ENCODE results near the gene IFITM1.
"Not testable (repeated sequence)": the region's sequence is repeated elsewhere in the genome, so short reads cannot be mapped to it uniquely, and the experiment has no call there.

Gene IFITM1

DNA sequence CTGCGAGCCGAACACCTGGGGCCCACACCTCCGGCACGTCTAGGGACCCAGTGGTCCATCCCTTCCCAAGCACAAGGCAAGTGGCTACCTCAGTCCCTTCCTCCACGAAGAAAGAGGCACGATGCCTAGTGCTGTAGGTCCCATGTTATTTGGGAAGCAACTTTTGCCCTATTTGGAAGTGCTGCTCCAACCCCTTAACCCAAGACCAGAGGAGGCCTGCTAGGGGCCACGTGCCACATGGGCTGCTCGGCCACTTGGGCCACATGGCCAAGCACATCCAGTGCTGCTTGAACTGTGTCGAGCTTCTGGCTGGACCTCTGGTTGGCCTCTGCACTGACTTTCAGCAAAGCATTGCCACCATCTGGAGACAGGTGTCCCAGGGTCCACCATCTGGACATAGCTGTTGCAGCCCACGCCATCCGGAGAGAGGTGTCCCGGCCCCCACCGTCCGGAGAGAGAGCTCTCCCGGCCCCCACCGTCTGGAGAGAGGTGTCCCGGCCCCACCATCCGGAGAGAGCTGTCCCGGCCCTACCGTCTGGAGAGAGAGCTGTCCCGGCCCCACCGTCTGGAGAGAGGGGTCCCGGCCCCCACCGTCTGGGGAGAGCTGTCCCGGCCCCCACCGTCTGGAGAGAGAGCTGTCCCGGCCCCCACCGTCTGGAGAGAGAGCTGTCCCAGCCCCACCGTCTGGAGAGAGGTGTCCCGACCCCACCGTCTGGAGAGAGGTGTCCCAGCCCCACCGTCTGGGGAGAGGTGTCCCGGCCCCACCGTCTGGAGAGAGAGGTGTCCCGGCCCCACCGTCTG, 49.0 kb downstream of the IFITM1 start:
- H3K36me3 ChIP-seq (ENCODE audit: control insufficient read depth in 1 of 2, insufficient read depth in 2 of 2, low read length in 2 of 2) = no peaks in the 10 kb centered on the region
- peaks cover 0 to 3% of the 10 kb centered on the region in 2 donors for H3K9me3 ChIP-seq (ENCODE audit: control insufficient read depth in 1 of 2, low read length in 2 of 2)
- H3K4me1 ChIP-seq (ENCODE audit: control insufficient read depth in 1 of 2, insufficient read depth in 2 of 2, low read length in 2 of 2) = peaks cover 0 to 9% of the 10 kb centered on the region in 2 donors
- no peak overlapping the region for H3K4me3 ChIP-seq (ENCODE audit: low read depth in 1 of 2, low read length in 2 of 2)
- no peak overlapping the region for H3K27ac ChIP-seq (ENCODE audit: low read length)
- peaks cover 3% of the 10 kb centered on the region for H3K27me3 ChIP-seq (ENCODE audit: low read depth, low read length)

DNA sequence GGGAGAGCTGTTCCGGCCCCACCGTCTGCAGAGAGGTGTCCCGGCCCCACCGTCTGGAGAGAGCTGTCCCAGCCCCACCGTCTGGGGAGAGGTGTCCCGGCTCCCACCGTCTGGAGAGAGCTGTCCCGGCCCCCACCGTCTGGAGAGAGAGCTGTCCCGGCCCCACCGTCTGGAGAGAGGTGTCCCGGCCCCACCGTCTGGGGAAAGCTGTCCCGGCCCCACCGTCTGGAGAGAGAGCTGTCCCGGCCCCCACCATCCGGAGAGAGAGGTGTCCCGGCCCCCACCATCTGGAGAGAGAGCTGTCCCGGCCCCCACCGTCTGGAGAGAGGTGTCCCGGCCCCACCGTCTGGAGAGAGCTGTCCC, 49.6 kb downstream of the IFITM1 start:
- not testable (repeated sequence) for H3K4me3 ChIP-seq (ENCODE audit: low read depth in 1 of 2, low read length in 2 of 2); H3K27me3 ChIP-seq (ENCODE audit: low read depth, low read length); H3K9me3 ChIP-seq (ENCODE audit: control insufficient read depth in 1 of 2, low read length in 2 of 2); H3K4me1 ChIP-seq (ENCODE audit: control insufficient read depth in 1 of 2, insufficient read depth in 2 of 2, low read length in 2 of 2); H3K27ac ChIP-seq (ENCODE audit: low read length); H3K36me3 ChIP-seq (ENCODE audit: control insufficient read depth in 1 of 2, insufficient read depth in 2 of 2, low read length in 2 of 2)

DNA sequence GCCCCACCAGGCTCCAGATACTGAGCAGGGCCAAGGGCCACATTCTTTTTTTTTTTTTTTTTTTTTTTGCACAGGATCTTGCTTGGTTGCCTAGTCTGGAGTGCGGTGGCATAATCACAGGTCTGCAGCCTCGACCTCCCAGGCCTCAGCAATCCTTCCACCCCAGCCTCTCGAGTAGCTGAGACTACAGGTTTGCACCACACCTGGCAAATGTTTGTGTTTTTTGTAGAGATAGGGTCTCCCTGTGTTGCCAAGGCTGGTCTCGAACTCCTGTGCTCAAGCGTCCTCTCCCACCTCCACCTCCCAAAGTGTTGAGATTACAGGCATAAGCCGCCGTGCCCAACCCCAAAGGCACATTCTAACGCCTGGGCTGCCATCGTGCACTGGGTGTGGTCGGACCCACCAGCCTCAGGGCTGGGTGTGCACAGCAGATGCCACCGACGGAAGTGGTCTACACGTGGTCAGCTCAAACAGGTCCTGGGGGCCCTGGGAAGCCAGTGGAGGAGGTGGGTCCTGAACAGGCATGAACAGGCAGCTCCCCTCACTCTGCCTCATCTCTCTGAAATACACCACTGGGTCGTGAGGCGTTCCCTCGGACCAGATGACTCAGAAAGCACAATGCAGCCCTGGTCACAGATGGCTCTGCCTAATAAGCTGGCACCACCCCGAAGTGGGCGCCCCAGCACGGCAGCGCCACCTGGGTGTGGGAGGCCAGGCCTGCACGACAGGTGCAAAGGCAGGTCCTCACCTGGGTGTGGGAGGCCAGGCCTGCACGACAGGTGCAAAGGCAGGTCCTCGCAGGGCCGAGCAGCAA, 50.3 kb downstream of the IFITM1 start:
- Histone ChIP-seq H3K27ac (ENCODE audit: low read length) (no peak overlapping the region), H3K27me3 (ENCODE audit: low read depth, low read length) (peaks cover 11% of the 10 kb centered on the region), H3K4me3 (ENCODE audit: low read depth in 1 of 2, low read length in 2 of 2) (no peak overlapping the region), H3K36me3 (ENCODE audit: control insufficient read depth in 1 of 2, insufficient read depth in 2 of 2, low read length in 2 of 2) (no peaks in the 10 kb centered on the region), H3K9me3 (ENCODE audit: control insufficient read depth in 1 of 2, low read length in 2 of 2) (peaks cover 0 to 3% of the 10 kb centered on the region in 2 donors), H3K4me1 (ENCODE audit: control insufficient read depth in 1 of 2, insufficient read depth in 2 of 2, low read length in 2 of 2) (peaks cover 0 to 9% of the 10 kb centered on the region in 2 donors)

All from muscle layer of duodenum (tissue), 2 donors.